Cardiac septum (tissue), 1 donor: ENCODE results near the gene RRP8. TPM values are rescaled to one million over a fixed set of nuclear protein-coding genes. Genes with fewer than 3 reads are reported as not detected.

ENCODE experiments used
- DNase-seq: peaks from one replicate; pipeline ENCODE4 v3.0.0-alpha.2; 2020; ENCODE audit warnings: low spot score
- intact Hi-C: fragments of 100-400 bp; cut with DNase I; formaldehyde crosslinking; loops from one replicate; pipeline ENCODE4 v1.14.0; 2022
- total RNA-seq: library from RNA; stranded (reverse); fragmentation: NEBNext Ultra II Directional; extraction: Animal tissue kit (Norgen Biotek cat#: 25700); gene quantifications from one replicate; pipeline ENCODE4 v1.2.1, GENCODE V29; 2021
- donor health status: DM: no; HTN: no; CAD: no.

Gene RRP8
- total RNA-seq, 1 donor from 2014 or later = 21.3 TPM

DNA sequence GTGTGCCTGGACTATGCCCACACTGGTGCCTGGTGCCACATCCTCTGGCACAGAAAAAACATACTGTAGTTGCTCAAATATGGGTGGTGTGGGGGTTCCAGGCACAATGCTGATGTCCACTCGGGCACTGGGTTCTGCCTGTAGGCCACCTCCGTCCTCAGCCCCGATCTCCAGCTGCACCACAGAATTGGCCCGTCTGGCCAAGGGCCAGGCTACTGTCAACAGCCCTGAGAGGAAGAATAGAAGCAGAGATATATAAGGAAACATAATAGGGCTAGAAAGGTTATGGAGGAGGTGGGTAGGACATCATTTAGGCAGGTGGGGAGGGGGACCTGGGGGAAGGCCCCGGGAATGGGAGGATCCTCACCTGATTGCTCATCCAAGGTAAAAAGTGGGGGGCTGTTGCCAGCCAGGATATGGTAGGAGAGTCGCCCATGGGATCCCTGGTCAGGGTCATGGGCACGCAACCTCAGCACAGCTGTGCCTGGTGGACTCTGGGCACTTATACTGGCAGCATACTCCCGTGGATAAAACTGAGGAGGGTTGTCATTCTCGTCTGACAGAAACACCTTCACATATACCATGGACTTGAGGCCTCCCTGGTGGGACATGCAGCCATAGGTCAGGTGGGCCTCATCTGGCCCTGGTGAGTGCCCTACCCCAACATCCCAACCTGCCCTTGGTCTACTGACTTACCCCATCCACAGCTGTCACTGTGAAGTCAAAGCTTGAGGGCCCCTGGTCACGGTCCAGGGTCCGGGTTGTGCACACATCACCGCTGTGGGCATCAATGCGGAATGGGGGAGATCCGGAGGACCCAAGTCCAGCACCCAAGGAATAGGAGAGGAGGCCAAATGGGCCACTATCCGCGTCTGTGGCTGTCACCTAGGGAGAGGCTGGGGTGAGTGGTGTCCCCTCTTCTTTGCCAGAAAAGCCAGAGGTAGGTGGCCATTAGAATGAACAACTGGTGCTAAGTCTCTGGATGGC, 30.3 kb upstream of the RRP8 start:
- intact Hi-C loops = no loop called here
- DNase-seq = peak; percentile 83

DNA sequence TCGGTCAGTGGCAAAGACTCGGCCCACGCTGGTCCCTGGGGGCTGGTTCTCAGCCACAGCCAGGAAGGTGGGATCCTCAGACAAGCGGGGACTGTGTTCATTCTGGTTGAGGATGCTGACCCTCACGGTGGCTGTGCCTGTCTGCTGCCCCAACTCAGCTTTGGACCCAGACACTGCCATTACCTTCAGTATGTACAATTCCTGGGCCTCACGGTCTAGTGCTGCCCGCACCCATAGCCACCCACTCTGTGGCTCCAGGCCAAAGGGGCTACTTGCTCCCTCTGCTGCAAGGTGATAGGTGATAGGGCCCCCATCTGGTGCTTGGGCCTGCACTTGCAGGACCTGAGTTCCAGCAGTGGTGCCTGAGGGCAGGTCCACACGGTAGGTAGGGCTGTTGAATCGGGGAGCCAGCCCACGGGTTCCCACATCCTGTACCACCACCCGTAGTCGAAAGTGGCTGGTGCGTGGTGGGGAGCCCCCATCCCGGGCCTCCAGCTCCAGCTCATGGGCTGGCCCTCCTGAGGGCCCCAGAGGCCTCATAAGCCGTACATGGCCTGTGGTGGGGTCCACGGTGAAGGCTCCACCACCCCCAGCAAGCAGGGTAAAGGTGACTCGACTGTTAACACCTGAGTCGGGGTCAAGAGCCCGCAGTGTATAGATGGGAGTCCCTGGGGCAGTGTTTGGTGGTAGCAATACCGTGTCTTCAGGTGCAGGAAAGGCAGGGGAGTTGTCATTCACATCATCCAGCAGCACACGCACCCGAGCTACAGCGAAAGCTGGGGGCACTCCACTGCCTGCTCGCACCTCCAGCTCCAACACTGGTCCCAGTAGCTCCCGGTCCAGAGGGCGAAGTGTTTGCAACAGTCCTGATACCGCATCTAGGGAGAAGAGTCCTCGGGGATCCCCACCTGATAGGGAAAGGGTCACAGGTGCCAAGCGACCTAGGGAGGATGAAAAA, 29.0 kb upstream of the RRP8 start:
- intact Hi-C loops = no loop called here

DNA sequence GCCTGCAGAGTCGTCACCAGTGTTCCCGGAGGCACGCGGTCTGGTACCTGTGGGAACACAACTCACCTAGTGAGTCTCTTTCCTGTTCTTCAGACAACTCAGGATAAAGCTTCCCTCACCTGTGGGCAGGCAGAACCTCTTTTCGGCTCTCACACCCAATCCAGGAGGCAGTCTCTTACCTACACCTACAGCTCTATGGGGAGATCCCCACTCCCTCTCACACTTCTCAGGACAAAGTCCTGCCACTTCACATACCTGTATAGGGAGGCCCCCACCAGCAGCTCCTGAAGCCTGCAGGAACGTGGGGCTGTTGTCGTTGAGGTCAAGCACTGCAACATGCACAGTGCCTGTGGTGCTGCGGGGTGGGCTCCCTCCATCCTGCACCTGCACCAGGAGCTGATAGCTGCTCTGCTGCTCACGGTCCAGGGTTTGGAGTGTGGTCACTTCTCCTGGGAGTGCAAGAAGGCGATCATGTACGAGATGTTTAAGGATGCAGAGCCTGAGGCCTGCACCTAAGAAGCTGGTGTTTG, 28.0 kb upstream of the RRP8 start:
- intact Hi-C loops = no loop called here
- DNase-seq = peak; percentile 50

More for the DNA sequence above, 29.0 kb upstream of the RRP8 start:
- DNase-seq = peak; percentile 43

DNA sequence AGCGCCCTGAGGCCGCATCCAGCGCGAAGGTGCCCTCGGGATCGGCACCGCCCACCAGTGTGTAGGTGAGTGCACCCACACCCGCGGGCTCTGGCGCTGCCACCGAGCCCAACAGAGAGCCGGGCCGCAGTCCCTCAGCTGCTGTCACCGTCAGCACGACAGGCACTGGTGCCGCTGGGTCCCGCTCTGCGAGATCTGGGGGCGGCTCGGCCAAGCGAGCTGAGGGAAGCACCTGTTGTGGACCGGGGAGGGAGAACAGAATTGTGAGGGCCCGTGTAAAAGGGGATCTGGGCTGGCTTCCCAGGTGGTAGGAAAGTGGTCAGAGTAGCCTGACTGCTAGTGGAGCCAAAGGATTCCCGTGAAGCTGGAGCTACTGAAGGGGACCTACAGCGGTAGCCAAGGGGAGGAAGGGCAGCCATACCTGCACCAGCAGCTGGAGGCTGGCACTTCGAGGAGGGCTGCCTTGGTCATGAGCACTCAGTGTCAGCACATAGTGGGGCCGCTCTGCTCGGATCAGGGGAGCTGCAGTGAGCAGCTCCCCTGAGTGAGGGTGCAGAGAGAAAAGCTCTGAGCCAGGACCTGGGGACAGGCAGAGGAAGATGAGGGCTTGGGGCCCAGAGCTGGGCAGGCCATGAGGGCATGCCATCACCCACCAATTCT, 27.3 kb upstream of the RRP8 start:
- intact Hi-C loops = no loop called here
- DNase-seq = peak; percentile 71

DNA sequence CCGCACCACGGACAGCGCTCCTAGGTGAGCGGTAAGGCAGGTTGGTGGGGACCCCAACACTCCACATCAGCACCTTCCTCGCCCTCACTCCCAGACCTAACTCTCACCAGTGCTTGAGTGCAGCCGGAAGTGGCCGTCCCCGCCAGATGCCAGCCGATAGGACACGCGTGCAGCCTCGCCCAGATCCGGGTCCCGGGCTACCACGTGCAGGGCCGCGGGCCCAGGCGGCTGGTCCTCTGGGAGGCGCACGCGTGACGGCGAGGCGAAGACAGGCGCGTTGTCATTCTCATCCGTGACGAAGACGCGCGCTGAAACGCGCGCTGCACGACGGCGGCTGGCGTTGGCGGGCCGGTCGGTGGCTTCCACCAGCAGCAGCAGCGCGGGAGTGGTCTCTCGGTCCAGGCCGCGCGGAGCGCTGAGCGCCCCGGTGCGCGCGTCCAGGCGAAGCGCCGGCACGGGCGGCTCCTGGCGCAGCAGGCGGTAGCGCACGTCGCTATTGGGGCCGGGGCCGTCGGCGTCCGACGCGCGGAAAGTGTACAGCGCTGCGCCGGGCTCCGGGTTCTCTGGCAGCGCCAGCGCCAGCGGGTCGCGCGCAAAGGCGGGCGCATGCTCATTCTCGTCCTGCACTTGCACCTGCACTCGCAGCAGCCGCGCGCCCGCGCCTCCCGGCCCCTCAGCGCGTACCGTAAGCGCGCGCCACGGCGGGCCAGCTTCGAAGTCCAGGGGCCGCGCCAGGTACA, 26.6 kb upstream of the RRP8 start:
- DNase-seq = peak; percentile 61
- intact Hi-C loops = no loop called here

DNA sequence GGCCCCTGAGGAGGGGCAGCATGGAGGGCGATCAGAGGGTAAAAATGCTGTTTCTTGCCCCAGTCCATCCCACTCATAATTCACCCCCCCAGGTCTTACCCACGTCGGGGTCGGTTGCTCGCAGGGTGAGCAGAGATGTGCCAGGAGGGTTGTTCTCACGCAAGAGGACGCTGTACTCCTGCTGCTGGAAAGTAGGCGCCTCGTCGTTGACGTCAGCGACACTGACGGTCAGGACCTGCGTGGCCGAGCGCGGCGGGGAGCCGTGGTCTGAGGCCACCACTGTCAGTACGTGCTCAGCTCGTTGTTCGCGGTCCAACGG, 26.1 kb upstream of the RRP8 start:
- intact Hi-C loops = no loop called here

DNA sequence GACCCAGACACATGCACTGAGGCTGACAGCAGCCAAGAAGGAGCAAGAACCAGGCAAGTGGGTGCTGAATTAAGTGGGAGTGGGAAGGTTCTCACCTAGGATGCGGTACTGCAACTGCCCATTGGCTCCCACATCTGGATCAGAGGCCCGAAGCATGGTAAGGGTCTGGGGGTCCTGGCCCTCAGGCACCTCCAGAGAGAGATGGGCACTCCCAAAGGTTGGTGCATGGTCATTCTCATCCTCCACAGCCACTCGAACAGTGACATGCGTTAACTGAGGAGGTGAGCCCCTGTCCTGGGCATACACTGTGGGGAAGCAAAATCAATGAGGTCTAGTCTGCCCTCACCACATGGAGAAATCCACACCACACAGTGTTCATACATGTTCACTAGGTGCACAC, 25.1 kb upstream of the RRP8 start:
- intact Hi-C loops = no loop called here
- peak; percentile 27 for DNase-seq

More for the DNA sequence above, 26.1 kb upstream of the RRP8 start:
- DNase-seq = peak; percentile 49

DNA sequence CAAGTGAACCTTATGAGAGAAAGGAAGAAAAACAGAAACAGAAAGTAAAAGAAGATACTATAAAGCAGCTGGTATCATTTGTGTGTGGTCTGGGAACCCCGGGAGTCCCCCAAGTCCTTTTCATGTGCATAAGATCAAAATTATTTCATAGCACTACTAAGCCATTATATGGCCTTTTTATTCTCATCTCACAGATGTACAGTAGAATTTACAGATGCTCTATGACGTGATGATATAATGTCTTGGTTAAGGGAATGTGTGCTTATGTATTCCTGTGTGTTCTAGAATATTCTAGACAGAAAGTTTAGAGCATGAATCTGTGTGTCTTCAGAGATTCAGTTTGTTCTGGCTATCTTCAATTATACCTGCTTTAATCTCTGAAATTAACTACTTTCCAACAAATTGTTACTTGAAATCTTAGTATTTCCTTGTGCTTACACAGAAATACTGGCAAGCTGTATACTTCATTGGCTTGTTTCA, 24.4 kb upstream of the RRP8 start:
- DNase-seq = peak; percentile 15
- intact Hi-C loops = no loop called here

DNA sequence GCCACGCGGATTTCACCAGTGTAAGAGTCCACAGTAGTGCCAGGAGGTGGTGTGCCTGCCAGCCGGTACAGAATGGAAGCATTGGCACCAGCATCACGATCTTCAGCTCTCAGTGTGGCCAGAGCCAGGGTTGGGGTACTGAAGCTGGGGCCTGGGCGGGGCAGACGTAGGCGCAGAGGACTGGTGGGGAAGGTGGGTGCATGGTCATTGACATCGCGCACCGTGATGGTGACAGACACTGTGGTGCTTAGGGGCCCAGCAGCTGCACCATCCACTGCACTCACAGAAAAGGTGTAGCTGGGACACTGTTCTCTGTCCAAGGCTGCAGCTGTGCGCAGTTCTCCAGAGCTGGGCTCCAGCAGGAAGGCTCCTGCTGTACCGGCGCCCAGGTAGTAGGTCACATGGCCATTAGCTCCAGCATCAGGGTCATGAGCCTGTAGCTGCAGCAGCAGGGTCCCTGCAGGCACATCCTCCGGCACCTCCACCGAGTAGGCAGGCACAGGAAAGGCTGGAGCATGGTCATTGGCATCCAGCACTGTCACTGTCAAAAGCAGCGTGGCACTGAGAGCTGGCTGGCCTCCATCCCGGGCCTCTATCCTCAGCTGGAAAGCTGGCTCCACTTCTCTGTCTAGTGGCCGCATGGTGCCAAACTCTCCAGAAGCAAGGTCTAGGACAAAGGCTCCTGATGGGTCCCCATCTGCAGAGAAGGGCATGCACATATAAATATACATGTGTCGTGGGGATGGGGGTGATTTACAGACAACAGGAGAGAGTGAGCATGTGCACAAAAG, 23.8 kb upstream of the RRP8 start:
- DNase-seq = peak; percentile 73
- intact Hi-C loops = no loop called here

DNA sequence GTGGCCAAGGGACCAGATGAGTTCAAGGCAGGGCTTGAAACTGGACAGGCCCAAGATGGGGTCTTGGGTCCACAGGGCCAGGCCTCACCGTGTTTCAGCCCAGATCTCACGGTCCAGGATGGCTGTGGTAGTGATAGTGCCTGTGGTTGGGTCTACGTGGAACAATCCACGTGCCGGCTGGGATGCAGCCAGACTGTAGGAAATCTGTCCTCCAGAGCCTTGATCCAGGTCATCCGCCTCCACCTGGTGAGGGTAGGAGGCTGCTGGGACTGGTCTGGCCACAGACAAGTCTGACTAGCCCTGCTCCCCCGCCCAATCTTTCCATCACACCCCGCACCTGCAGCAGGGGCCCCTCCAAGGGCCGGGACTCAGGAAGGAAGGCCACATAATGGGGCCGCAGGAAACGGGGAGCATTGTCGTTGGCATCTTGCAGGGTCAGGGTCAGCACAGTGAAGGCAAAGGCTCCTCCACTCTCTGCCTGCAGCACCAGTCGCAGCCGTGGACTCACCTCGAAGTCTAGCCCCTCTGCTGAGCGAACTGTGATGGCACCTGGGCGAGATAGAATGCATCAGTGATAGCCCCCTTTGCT, 22.5 kb upstream of the RRP8 start:
- intact Hi-C loops = no loop called here
- peak; percentile 70 for DNase-seq

DNA sequence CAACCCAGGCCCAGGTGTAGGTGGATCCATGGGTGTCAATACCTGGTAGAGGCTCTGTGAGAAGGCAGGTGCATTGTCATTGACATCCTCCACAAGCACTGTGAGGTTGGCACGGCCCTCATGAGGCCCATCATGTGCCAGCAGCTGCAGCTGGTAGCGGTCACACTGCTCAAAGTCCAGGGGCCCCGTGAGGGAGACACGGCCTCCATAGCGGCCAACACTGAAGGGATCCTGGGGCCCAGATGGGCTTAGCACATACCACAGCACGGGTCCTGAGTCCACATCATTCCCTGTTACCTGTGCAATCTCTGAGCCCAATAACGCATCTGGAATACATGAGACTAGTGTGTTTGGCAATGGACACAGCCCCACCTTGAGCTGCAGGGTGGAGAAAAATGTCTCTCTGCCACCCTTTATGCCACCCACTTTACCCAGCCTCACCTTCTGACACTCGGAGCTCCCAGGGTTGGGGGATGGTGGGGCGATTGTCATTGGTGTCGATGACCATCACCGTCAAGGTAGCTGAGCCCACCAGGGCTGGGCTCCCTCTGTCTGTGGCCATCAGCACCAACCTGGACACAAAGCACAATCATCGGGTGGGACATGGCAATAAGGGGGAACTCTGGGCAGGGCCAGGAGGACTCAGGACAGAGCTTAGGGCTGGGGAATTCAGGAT, 21.9 kb upstream of the RRP8 start:
- DNase-seq = peak; percentile 72
- intact Hi-C loops = no loop called here

DNA sequence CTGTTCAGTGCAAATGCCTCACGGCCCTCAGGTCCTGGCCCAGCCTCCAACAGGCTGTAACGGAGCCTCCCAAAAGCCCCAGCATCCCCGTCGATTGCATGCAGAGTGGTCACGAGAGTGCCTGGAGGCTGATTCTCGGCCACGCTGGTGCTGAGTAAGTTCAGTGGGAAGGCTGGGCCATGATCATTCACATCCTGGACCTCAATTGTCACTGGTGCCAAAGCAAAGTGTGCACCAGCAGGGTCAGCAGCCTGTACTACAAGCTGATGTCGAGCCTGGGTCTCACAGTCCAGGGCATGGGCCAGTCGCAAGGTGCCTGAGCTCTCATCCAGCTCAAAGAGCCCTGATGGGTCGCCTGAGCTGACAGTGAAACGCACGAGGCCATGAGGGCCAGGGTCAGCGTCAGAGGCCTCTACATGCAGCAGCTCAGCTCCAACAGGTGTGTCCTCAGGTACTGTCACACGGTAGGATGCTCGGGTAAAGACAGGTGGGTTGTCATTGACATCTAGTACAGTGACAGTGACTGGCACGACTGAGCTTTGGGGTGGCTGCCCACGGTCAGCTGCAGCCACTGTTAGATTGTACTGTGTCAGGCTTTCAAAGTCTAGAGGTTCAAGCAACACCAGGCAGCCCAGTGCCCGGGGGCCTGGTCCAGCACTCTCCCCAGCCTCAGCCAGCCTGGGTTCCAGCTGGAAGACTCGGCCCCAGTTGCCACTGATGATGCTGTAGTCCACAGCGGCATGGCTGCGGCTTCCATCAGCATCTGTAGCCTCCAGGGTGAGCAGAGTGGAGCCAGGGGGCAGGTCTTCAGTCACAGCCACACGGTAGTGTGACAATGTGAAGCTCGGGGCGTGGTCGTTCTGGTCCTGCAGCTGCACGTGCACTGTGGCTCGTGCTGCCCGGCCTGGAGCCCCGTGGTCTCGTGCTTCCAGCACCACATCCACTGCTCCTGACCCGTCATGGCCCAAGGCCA, 20.3 kb upstream of the RRP8 start:
- DNase-seq = peak; percentile 66
- intact Hi-C loops = no loop called here

DNA sequence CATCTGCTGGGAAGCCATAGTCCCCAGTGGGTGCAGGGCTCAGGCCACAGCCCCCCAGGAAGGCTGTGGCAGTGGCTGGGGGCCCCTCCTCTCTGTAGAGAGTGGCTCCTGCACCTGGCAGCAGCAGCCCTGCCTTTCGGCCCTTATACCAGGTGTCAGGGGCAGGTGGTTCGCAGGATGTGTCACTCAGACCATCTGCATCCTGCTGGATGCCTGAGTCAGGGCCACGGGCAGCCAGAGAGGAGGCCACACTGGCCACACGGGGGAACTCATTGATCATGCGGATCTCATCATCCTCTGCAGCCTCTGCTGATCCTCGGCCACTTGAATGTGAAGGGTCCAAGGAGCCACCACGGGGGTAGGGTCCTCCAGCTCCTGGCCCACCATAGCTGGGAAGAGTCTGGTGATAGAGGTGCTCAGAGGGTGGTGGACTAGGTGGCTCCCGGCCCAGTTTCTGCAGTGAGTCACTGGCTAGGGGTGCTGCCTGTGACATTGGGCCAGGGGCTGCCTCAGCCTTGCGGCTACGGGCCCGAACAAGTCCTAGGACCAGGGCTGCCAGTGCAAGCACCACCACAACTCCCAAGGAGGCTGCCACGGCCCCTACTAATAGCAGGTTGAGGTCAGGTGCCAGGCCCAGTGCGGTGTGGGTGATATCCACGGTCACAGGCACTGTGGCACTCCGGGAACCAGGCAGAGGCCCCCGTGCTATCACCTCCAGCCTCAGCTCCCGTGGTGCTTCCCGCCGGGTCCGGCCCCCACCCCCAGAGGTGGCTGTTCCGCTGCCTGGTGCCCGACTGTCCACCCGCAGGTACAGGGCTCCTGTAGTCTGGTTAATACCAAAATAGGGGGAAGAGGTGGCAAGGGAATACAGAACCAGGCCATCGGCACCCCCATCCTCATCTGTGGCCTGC, 19.1 kb upstream of the RRP8 start:
- intact Hi-C loops = no loop called here
- DNase-seq = peak; percentile 64

DNA sequence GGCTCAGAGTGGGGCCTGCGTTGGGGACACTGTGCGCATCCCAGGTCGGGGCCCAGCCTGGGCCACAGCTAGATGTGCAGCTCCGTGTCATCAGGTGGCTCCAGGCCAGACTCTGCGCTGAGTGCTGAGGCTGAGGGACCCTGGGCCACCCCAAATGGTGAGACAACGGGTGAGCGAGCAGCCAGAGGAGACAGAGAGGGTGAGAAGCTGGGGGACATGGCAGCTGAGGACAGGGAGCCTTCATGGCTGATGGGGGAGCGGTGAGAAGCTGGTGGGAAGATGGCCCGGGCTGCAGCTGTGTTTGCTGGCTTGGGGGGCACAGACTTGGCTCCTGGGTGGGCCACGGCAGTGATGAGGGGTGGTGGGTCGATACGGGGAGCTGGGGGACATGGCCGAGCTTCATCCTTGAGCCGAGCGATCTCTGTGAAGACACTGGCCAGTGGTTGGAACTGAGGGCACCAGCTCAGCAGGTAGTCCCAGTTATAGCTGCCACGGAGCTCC, 18.3 kb upstream of the RRP8 start:
- peak; percentile 62 for DNase-seq

DNA sequence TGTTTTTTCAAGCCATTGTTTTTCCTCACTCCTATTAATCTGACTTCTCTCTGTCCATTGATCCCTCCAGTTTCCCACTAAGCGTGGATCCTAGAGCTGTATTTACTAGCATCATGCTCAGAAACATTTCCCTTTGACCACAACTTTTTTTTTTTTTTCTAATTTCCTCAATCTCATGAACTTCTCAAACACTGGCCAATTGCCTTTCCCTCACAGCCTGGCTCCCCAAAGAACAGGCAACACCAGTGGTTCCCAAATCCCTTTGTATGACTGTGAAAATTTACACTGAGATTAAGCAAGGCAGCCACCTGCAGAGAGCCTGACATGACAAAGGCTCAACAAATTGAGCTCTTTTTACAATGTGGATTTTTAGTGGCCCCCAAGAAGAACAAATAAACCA, 17.2 kb upstream of the RRP8 start:
- intact Hi-C loops = no loop called here

More for the DNA sequence above, 18.3 kb upstream of the RRP8 start:
- intact Hi-C loops = no loop called here

More for the DNA sequence above, 17.2 kb upstream of the RRP8 start:
- DNase-seq = peak; percentile 36
